ENCODE data around the gene PDE11A. TPM values are rescaled to one million over a fixed set of nuclear protein-coding genes. Genes with fewer than 3 reads are reported as not detected.
A peak's percentile ranks its signal among the peaks of the same experiment; 100 is the strongest.

Gene PDE11A
- total and polyA plus RNA-seq, 2 of the 13 experiments (the other 11 are each of a cell fraction or from before 2014, with no cell fraction given) = 1.2 to 1.7 TPM

GRCh38 chr2:178072383-178073301 is at the start of gene PDE11A (continued):
- TF ChIP-seq TFDP1 (CRISPR knock-in tag; IDR thresholded peaks at IDR 0.05; ENCODE audit: borderline replicate concordance) (peak; percentile 61; the same call in 1 of the 2 replicates), ZNF292 (CRISPR knock-in tag; IDR thresholded peaks at IDR 0.05; ENCODE audit: borderline replicate concordance, low read depth) (peak; percentile 100), BRF2 (CRISPR knock-in tag; IDR thresholded peaks at IDR 0.05) (no peak), ZNF18 (CRISPR knock-in tag; IDR thresholded peaks at IDR 0.05; ENCODE audit: insufficient replicate concordance) (no peak), SYNCRIP (IDR thresholded peaks at IDR 0.05; ENCODE audit: insufficient read depth, low read depth, low read length) (no peak), HDAC6 (IDR thresholded peaks at IDR 0.05; ENCODE audit: low read depth, low read length) (no peak), ZNF335 (CRISPR knock-in tag; IDR thresholded peaks at IDR 0.05) (no peak), NCOA1 (CRISPR knock-in tag; IDR thresholded peaks at IDR 0.05) (no peak), HNF1A (IDR thresholded peaks at IDR 0.05; ENCODE audit: low read depth) (no peak), HNF1A (CRISPR knock-in tag; IDR thresholded peaks at IDR 0.05; ENCODE audit: borderline replicate concordance) (peak; percentile 84), ZNF367 (CRISPR knock-in tag; IDR thresholded peaks at IDR 0.05; ENCODE audit: borderline replicate concordance) (no peak), TCF7 (IDR thresholded peaks at IDR 0.05; ENCODE audit: low read depth) (peak; percentile 31; the same call in 1 of the 2 replicates), ADNP (CRISPR knock-in tag; IDR thresholded peaks at IDR 0.05) (peak; percentile 59; the same call in 1 of the 2 replicates), ZNF431 (CRISPR knock-in tag; IDR thresholded peaks at IDR 0.05; ENCODE audit: borderline replicate concordance, low read depth) (peak; percentile 70), DMAP1 (CRISPR knock-in tag; IDR thresholded peaks at IDR 0.05) (peak; percentile 82), LBX2 (CRISPR knock-in tag; IDR thresholded peaks at IDR 0.05; ENCODE audit: borderline replicate concordance) (no peak; the same call in 1 of the 2 replicates)
